DMS53 treated with DMSO at 0.1 percent for 48 hours (cell line): ENCODE data around the gene EXOG.
A peak's percentile ranks its signal among the peaks of the same experiment; 100 is the strongest.

Experiments
- DNase-seq: peaks from one replicate; lab custom pipeline; 2025; ENCODE audit not compliant: unreplicated experiment; lab: John Stamatoyannopoulos, UW

The EXOG gene

GRCh38 chr3:38496131-38496910 lies at the start of gene EXOG:
Gene EXOG (plus strand): TSS chr3:38496340. CDS start chr3:38496368, 28 bp downstream.
- DNase-seq = peak; percentile 20

- no peak for DNase-seq
Observed at GRCh38 chr3:38446812-38447211, 49.3 kb upstream of the EXOG start.

- DNase-seq = no peak
Observed at GRCh38 chr3:38450853-38451252, 45.3 kb upstream of the EXOG start.

GRCh38 chr3:38453075-38453912 lies 42.8 kb upstream of the EXOG start, which contains the start of gene ACVR2B:
Gene ACVR2B (plus strand): TSS chr3:38453890. CDS start chr3:38454323, 433 bp downstream.
- DNase-seq = peak; percentile 10

- DNase-seq = no peak
Observed at GRCh38 chr3:38453913-38454177, 42.3 kb upstream of the EXOG start.

GRCh38 chr3:38454178-38454883 lies 41.8 kb upstream of the EXOG start:
- DNase-seq = no peak

- DNase-seq = peak; percentile 33
Observed at GRCh38 chr3:38454884-38455638, 41.1 kb upstream of the EXOG start.

- DNase-seq = no peak
Observed at GRCh38 chr3:38455639-38456430, 40.3 kb upstream of the EXOG start.

- no peak for DNase-seq
Observed at GRCh38 chr3:38457111-38458003, 38.8 kb upstream of the EXOG start.

GRCh38 chr3:38458796-38459498 lies 37.2 kb upstream of the EXOG start:
- no peak for DNase-seq

GRCh38 chr3:38459499-38460048 lies 36.6 kb upstream of the EXOG start:
- DNase-seq = no peak

- DNase-seq = no peak
Observed at GRCh38 chr3:38460377-38461270, 35.5 kb upstream of the EXOG start.

GRCh38 chr3:38465588-38466154 lies 30.5 kb upstream of the EXOG start:
- no peak for DNase-seq

GRCh38 chr3:38468765-38469164 lies 27.4 kb upstream of the EXOG start:
- DNase-seq = no peak

GRCh38 chr3:38469852-38470251 lies 26.3 kb upstream of the EXOG start:
- DNase-seq = no peak

- DNase-seq = no peak
Observed at GRCh38 chr3:38471260-38471857, 24.8 kb upstream of the EXOG start.

- DNase-seq = no peak
Observed at GRCh38 chr3:38472342-38472741, 23.8 kb upstream of the EXOG start.
